ENCODE data around the gene TPI1.
"Not testable (repeated sequence)": the region's sequence is repeated elsewhere in the genome, so short reads cannot be mapped to it uniquely, and the experiment has no call there.

- TF ChIP-seq CTCF, POLR2A (IDR thresholded peaks at IDR 0.05): not testable (repeated sequence)
These were observed 2.0 kb upstream of the TPI1 start for GRCh38 chr12:6865307-6865706.

Measured in vagina (tissue), 2 donors.